H1 (cell line): Measurements from ENCODE around the gene NPS.

Source experiments
- CTCF ChIP-seq, 3 experiments: IDR thresholded peaks; 1 replicate in 2 of 3; 2 replicates in 1 of 3; pipeline versions ENCODE4 v1.5.1 to v1.6.1; 2011; ENCODE audit warnings: low read length in 3 of 3, mild to moderate bottlenecking in 3 of 3, inconsistent platforms in 2 of 3, low read depth in 1 of 3, moderate library complexity in 1 of 3; ENCODE audit not compliant: insufficient read depth in 1 of 3; ENCODE audit errors: control extremely low read depth in 1 of 3
- RAD21 ChIP-seq, 2 experiments: IDR thresholded peaks in 1 of 2; conservative IDR thresholded peaks in 1 of 2; 2 replicates each; pipeline ENCODE4 v1.6.1; 2011; ENCODE audit warnings: low read depth in 2 of 2, low read length in 2 of 2, improper control_type of control experiment in 1 of 2, inconsistent platforms in 1 of 2, mild to moderate bottlenecking in 1 of 2, moderate library complexity in 1 of 2
- SUZ12 ChIP-seq: fragments of 200-600 bp; sonication (generic); IDR thresholded peaks from 2 replicates; pipeline ENCODE4 v1.6.1; 2012; ENCODE audit warnings: mild to moderate bottlenecking, inconsistent platforms, low read length, moderate library complexity, mixed read lengths
- USF2 ChIP-seq: IDR thresholded peaks from 2 replicates; pipeline ENCODE4 v1.6.1; 2011; ENCODE audit warnings: low read length, improper control_type of control experiment
- TF ChIP-seq, protein P1 (sequence below): IDR thresholded peaks from 2 replicates; pipeline ENCODE4 v1.6.1; 2012; ENCODE audit warnings: inconsistent platforms

DNA sequence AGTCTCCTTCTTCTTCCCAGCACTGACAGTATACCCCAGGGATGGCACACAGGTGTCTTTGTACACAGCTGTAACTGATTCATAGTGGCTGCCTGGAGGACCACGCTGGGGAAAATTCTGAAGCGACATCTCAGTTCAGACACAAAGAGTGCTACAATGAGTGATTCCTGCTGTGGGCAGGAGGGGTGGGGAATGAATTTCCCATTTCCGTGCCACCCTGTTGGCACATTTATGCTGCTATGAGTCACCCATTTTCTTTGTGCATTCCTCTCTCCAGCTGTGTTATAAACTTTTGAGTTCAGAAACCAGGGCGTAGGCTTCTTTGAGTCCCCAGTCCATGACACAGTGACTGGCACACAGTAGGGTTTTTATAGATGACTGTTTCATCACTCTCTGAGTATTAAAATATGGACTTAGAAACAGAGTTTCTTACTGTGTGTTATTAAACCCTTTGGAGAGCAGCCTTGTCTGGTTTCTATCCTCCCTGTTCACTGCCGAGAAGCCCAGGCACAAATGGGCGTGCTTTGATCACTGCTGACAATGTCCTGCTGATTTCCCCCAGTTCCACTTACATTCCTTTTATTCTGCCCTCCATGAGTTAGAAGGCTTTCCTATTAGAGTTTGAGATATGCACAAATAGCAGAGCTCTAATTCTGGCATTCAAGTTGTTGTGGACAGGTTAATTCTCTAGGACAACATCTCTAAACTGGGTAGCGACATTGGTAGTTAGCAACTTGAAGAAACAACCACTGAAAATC, 24.0 kb upstream of the NPS start:
- no peak for TF ChIP-seq SUZ12
- TF ChIP-seq CTCF (IDR thresholded peaks at IDR 0.05; ENCODE audit: control extremely low read depth in 1 of 3, insufficient read depth in 1 of 3, low read depth in 1 of 3, low read length in 3 of 3), result no peak
- no peak for TF ChIP-seq USF2
- TF ChIP-seq, protein P1, sequence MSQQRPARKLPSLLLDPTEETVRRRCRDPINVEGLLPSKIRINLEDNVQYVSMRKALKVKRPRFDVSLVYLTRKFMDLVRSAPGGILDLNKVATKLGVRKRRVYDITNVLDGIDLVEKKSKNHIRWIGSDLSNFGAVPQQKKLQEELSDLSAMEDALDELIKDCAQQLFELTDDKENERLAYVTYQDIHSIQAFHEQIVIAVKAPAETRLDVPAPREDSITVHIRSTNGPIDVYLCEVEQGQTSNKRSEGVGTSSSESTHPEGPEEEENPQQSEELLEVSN, result no peak
- no peak for TF ChIP-seq RAD21 (IDR thresholded peaks at IDR 0.05 in 1 of 2, conservative IDR thresholded peaks at IDR 0.05 in 1 of 2; ENCODE audit: low read depth in 2 of 2, low read length in 2 of 2)
